Renal pelvis (tissue), 4 donors: ENCODE results near the gene MIDN. TPM values are rescaled to one million over a fixed set of nuclear protein-coding genes. Genes with fewer than 3 reads are reported as not detected.

Experiments
- DNase-seq: peaks from one replicate; pipeline ENCODE4 v3.0.0-alpha.2; 2013
- polyA plus RNA-seq, 3 donors: library from polyadenylated mRNA; unstranded; fragments of 120-200 nt; gene quantifications; one replicate each; pipeline ENCODE4 v1.2.1, GENCODE V29; 2013; ENCODE audit not compliant: insufficient read length in 3 of 3

Gene MIDN
- polyA plus RNA-seq, 3 donors = 66.2 to 74.7 (median 68.1) TPM

GRCh38 chr19:1255186-1256161 is 7.1 kb downstream of the MIDN start:
- no peak for DNase-seq

DNA sequence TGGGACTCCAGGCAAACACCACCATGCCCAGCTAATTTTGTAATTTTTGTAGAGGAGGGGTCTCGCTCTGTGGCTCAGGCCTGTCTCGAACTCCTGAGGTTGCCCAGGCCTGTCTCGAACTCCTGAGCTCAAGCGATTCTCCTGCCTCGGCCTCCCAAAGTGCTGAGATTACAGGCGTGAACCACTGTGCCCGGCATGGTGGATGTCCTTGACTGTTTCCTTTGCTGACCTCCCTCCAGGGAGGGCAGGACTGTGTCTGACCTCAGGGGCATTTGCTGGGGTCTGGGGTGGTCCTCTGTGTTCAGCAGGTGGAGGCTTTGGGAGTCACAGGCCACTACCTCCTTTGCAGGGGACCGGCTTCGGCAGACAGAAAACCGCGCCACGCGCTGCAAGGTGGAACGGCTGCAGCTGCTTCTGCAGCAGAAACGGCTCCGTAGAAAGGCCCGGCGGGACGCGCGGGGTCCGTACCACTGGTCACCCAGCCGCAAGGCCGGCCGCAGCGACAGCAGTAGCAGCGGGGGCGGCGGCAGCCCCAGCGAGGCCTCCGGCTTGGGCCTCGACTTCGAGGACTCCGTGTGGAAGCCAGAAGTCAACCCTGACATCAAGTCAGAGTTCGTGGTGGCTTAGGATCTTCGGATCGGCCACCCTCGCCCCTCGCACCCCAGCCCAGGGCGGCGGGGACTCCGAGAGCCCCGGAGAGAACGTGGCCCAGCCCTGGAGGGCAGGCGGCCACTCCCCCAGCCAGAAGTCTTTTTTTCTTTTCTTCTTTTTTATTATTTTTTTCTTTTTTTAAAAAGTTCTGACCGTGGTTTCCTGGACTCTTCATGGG is 8.5 kb downstream of the MIDN start:
- no peak for DNase-seq

GRCh38 chr19:1257475-1258162 is 9.2 kb downstream of the MIDN start:
- DNase-seq = no peak

- no peak for DNase-seq
Observed at GRCh38 chr19:1258163-1258492, 9.7 kb downstream of the MIDN start.

DNA sequence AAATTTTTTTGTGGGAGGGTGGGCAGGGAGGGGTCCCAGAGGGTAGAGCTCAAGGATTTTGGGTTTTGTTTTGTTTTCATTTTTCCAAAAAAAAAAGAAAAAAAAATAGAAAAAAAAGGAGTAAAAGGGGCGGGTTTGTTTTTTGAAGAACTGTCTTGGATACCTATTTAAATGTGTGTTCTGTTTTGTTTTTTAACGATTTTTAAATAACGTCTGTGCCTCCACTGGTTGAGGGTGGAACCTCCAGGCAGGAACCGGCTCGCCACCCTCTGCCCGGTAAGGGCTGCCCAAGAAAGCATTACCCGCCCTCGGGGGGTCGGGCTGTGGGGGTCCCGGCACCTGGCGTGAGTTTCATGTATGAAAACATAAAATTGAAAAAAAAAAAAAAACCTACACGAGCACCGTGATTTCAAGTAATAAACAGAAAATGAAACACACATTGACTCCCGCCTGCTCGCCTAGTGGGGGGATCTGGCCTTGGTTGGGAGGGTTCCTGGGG is 10.4 kb downstream of the MIDN start:
- DNase-seq = no peak

- no peak for DNase-seq
Observed at GRCh38 chr19:1259206-1259875, 11.0 kb downstream of the MIDN start.

DNA sequence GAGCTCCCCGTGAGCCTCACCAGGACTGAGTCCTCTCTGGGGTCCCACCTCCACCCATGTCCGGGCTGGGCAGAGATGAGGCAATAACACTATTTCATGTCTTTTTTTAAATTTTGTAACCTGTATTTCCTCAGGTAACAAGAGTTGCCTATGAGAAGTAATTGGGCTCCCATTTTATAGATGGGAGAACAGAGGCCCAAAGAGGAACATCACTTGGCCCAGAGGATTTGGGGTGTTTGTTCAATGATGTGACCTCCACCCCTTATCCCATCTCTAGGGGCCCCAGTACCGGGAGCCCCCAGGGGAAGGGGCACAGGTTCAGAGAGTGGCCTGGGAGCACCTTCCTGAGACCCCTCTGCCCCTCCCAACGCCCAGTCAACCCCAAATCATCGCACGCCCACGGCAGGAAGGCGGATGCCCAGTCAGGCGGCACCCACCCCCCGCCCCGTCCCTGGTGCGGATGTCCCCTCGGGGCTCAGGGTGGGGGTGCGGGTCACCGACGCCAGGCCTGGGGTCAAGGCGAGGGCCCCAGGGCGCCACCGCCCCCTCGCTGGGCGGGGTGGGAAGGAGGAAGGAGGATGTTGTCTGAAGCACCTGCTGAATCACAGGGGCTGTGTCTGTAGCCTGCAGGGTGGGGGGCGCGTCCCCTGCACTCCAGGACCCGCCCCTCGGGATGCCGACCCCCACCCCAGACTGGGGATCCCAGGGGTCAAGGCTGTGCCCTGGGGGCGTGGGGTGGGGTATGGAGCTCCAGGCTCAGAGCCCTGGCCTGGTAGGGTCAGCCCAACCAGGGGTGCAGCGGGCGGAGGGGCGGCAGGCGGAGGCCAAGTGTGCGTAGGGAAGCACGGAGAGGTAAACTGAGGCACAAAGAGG is 11.7 kb downstream of the MIDN start:
- DNase-seq = no peak

DNA sequence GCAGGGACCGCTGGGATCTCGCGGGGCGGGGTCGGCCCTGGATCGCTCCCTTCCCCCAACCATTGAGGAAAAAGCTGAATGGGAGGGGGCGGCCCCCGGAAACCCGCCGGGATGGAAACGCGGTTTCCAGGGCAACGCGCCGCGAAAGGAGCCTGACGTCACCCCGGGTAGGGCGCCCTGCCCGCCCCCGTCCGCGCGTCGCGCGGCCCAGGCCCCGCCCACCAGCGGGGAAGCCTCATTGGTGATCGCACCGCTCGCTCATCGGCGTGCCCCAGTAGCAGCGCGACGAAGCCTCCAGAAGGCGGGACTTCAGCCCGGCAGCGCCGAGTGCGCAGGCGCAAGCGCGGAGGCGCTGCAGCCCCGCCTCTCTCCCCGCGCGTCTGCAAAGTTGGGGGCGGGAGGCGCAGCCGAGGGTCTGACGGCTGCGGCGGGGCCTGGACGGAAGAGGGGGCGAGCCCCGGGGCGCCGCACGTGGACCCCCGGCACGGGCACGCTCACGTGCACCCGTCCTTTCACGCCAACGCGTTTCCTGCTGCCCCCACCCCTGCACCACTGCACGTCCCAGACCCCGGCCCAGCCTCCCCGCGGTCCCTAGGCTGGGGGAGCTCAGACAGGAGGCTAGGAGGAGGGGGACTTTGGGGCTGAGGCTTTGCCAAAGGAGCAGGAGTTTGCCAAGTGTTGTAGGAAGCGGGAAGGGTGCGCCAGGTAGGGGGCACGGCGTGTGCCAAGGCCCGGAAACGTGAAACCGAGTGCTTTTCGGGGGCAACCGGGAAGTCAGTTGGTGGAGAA is 12.6 kb downstream of the MIDN start:
- peak; percentile 95 for DNase-seq

GRCh38 chr19:1261538-1261797 is 13.1 kb downstream of the MIDN start:
- DNase-seq = no peak

DNA sequence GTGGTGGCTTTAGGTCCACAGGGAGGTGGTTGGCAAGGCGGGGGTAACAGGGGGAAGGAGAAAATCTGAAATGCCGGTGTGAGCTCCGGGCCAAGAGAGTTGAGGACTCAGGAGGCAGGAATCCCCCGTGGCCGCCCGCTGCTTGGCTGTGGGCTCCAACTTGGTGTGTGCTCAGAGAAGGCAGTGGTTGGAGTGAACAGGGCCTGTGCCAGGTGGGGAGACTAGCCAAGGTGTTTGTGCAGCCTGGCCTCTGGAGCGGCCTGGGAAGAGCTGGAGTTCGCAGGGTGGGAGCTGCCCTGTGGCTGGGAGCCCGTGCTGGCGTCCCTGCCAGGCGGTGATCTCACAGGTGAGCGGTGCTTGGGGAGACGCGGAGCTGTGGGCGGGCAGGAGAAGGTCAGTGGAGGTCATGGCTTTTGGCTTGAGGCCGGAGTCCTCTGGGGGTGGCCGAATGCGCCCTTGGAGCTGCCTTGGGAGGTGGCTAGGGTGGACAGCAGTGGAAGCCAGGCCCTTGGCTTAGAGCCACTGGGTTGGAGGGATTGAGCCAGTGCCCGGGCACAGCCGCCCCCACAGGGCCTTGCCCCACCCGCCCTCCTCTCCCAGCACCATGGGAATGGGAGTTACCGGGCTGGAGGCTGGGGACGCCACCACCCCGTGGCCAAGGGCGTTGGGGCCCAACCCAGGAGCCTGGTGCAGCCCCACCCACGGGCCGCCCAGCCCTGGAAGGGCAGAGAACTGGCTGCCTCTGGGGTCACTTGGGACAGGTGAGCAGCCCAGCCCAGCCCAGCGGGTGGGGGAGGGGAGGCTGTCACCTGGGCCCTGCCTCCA is 13.6 kb downstream of the MIDN start:
- no peak for DNase-seq

DNA sequence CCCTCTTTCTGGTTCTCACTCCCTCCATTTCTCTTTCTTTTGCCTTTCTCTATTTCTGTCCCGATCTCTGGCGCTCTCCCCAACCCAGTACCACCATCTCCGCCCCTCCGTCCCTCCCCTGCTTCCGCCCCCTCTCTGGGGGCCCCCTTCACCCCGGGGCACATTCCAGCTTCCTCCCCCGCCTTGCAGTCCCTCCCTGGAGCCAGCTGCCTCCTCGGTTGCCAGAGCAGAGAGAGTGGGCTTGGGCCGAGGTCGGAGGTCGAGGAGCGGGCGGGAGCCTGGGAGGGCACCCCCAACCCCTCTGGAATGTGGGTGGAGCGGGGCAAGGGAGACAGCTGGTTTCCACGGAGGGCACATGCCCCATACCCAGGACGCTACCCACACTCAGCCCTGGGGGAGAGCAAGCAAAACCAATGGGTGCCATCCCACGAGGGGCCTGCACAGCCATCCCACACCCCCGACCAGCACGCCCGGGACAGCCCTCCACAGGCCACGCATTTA is 14.3 kb downstream of the MIDN start:
- no peak for DNase-seq

DNA sequence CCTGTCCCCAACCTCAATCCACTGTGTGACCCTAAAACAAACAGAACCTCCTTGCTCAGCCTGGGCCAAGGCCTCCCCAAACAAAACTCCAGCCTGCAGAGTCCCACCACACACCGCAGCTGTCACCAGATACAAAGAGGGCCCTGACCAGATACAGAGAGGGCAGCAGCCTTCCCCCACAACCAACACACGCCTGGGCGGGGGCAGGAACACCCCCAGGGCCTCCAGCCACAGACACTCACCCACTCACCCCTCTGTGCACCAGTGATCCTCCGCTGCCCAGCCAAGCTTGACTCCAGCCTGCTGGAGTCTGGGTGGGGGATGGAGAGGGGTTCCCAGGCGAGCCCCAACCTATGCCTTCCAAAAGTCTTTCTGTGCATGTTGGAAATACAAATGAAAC is 14.8 kb downstream of the MIDN start:
- no peak for DNase-seq

- DNase-seq = no peak
Observed at GRCh38 chr19:1264801-1265614, 16.6 kb downstream of the MIDN start.

DNA sequence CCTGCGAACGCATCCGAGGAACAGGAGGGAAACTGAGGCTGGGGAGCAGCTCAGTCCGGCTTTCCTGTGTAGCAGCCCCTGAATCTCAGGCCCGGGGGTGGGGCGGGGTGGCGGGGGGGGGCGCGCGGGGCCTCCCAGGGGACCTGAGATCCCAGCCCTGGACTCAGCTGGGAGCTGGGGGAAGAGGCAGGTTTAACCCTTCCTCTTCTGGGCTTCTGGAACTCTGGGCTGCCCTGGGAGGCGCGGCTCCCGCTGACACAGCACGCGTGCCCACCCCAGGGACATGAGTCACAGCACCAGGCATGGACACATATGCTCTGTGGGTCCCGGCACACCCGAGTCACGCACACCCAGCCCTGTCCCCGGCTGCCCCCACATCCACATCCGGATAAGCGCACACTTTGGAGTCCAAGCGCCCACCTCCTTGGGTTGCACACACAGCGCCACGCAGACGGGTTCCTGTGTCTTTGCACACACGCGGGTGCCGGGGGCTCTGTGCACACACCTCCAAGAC is 17.3 kb downstream of the MIDN start:
- DNase-seq = no peak

DNA sequence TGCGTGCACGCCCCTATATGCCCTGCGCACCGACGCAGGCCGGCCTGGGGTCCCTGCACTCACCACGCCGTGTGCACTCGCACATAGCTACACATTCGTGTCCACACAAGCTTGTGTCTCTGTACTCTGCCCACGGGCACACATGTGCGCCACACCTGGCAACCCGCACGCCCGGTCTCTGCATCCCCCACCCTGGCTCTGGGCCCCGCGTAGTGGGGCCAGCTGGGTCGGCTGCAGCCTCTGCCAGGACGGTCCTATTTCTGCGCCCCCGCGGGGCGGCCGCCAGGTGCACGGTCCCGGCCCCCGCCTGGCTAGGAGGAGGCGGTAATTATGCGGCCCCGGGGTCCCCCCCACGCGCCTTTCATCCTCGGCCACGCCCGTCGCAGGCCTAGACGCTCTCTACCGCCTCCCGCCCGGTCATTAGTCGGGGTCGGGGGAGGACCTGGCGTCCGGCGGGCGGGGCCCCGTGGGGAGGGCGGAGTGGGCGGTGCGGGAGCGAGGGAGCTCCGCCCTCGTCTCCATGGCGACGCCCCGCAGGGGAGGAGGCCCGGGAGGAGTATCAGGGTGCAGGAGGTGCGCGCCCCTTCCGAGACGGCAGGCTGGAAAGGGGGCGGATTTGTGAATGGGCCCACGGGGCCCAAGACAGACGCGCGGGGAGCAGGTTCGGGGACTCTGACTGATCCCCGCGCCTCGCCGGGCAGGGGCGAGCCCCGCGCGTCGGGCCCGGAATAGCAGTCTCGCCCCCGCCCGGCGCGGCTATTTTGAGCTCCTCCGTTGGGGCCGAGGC is 17.9 kb downstream of the MIDN start:
- DNase-seq = no peak

DNA sequence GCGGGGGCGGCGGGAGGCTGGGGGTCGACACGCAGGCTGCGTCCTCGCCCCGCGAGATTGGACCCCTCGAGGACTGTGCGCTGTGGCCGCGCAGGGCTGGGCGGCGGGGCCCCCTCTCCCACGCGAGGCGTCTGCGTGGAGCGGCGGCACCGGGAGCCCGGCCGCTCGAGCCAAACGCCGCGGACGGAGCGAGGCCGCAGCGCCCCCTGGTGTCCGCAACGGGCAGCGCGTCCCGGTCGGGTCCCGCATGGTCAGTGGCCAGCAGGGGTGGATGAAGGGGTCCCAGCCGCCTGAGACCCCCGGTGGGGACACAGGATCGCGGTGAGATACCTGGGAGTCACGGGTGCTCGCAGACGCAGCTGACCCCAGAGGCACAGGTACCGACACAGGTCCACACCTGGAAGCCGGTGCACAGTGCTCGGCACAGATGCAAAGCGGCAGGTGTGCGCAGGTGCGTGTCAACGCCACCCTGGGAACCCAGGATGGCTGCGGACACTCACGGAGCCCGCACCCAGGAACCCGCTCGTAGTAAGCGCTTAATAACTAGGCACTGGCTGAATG is 18.6 kb downstream of the MIDN start:
- no peak for DNase-seq
